Hepatic stellate cell (primary cell): Measurements from ENCODE around the gene CD209.
A peak's percentile ranks its signal among the peaks of the same experiment; 100 is the strongest.
"Not testable (repeated sequence)": the region's sequence is repeated elsewhere in the genome, so short reads cannot be mapped to it uniquely, and the experiment has no call there.

Source experiments
- DNase-seq: peaks from one replicate; pipeline ENCODE4 v3.0.0; 2011; ENCODE audit warnings: low spot score

CD209 gene, protein sequence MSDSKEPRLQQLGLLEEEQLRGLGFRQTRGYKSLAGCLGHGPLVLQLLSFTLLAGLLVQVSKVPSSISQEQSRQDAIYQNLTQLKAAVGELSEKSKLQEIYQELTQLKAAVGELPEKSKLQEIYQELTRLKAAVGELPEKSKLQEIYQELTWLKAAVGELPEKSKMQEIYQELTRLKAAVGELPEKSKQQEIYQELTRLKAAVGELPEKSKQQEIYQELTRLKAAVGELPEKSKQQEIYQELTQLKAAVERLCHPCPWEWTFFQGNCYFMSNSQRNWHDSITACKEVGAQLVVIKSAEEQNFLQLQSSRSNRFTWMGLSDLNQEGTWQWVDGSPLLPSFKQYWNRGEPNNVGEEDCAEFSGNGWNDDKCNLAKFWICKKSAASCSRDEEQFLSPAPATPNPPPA

DNA sequence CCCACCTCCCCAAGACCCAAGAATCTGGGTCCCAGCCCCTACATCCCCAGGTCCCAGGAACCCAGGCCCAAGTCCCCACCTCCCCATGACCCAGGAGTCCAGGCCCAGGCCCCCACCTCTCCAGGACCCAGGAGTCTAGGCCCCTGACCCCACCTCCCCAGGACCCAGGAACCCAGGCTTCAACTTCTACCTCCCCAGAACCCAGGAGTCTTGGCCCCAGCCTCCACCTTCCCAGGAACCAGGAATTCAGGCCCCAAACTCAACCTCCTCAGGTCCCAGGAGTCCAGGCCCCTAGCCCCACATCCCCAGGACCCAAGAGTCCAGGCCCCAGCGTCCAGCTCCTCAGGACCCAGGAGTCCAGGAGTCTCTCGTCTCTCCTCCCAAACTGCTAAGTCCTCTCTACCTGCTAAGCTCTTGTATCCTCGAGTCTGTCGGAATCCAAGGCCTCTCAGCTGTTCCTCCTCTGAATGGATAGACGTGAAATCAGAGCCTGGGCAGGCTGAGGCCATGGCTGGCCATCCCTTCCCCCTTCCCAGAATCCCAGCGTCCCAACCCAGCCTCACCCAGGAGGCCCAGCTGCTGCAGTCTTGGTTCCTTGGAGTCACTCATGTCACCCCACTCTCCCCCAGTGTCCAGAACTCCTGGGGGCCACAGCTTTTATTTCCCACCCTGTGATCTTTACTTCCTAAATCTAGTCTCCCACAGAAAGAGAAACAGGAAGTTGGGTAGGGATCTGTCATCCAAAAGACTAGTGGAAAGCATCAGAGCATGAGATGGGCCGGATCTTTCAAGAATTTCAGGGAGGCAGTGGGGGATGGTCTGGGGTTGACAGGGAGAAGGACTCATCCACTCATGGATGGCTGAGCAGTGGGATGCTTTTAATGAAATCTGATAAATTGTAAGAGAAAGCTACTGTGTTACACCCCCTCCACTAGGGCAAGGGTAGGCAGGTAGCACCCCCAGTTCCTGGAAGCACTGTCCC, at the start of gene CD209:
TSS of gene CD209 (minus strand) at position 632 of the 982 bp plus-strand sequence. CDS start at position 609, 23 bp downstream.
- DNase-seq, result no peak

DNA sequence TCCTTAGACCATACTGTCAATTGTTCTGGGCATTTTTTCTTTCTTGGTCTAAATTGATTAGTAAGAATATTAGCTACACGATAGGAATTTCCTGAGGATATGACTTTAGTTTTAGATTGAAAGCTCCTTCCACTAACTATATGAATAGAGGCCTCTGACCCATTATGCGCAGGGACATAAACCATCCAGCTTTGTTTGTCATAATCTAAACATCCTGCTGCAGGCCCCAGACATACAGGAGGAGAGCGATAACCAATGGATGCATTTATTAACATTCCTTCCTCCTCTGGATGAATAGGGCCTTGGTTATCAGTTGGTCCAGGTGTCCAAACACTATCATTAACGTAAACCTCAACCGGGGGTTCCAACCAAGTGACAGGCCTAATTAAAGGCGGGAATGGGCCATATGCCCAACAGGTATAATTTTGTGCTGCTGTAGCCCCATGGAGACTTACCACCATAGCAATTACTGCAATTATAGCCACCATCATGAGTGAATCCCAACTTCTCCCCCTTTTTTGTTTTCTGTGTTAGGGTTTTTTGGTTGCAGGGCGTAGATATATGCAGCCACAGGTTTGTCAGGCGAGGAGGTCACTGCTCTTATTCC, 48.3 kb upstream of the CD209 start:
- no peak for DNase-seq

DNA sequence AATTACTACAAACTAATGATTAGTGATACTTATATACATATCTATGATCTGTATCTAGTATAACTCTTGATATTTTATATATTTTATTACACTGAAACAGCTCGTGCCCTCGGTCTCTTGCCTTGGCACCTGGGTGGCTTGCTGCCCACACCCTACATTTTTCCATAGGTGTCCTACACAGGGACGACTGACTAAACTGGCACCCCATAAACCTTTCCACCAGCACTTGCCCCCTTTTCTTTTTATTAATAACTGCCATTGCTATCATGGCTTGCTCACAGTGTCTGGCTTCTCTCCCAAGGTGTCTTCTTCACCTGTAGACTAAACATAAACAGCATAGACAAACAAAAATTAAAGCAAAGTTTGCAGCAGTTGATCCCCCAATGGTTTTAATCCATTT, 46.2 kb upstream of the CD209 start:
- DNase-seq, result no peak

GRCh38 chr19:7792701-7793100, 45.4 kb upstream of the CD209 start:
- DNase-seq, result not testable (repeated sequence)

DNA sequence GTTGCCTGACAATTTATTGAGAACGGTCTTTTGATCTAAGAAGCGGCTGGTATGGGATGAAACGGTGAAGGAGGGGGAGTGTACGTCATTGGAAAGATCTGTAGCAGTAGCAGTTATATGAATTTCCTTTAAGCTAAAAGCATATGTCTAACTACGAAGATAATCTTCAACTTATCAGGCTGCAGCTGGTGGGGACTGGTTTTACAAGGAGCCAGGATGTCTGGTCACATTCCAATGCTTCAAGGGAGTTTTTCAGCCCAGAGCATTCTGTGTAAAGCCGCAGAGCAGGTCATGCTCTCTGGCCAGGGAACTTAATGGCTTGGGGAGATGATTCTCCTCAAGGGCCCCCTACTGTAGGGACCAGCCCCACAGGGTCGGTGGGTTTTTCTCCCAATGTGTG, 44.9 kb upstream of the CD209 start:
- no peak for DNase-seq

GRCh38 chr19:7790416-7790815, 43.1 kb upstream of the CD209 start:
- DNase-seq, result no peak

DNA sequence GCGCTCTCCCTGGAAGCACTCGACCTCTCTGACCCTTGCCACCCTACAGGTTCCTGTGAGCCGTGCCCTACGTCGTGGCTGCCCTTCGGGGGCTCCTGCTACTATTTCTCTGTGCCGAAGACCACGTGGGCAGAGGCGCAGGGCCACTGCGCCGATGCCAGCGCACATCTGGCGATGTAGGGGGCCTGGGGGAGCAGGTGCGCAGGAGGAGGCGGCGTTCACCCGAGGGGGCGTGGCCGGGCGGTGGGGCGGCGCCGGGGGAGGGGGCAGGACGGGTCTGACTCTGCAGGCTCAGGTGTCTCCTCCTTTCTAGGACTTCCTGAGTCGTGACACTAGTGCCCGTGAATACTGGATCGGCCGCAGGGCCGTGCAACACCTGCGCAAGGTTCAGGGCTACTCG, 42.1 kb upstream of the CD209 start:
- no peak for DNase-seq

- DNase-seq, result no peak
Measured at GRCh38 chr19:7788933-7789323, 41.6 kb upstream of the CD209 start.

DNA sequence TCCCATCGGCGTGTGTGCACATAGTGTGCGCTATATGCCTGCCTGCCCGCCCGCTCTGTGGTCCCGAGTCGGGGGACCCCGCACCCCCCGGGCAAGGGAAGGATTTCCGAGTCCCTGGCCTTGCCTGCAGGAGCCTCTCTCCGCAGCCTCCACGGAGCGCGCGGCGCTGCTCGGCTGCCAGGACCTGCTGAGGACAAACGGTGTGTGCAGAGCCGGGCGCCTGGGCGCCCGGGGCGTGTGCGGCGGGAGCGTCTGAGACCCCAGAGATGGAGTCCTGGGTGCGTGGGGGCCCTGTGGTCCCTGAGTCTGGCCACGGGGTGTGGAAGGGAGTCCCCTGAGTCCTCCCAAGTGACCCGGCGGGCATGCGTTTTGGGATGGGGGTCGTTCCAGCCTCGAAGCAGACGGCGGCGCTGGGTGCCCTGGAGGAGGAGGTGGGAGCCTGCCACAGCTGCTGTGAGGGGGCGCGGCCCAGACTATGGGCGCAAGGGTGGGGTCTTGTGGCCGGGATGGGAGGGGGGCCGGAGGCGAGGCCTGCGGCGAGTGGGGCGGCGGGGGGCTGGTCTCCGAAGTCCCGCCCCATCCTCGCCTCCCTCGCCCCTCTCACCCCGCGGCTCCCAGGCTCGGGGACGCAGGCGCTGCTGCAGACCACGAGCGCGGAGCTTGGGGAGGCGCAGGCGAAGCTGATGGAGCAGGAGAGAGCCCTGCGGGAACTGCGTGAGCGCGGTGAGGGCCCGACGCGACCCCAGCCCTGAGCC, 41.0 kb upstream of the CD209 start:
- no peak for DNase-seq

DNA sequence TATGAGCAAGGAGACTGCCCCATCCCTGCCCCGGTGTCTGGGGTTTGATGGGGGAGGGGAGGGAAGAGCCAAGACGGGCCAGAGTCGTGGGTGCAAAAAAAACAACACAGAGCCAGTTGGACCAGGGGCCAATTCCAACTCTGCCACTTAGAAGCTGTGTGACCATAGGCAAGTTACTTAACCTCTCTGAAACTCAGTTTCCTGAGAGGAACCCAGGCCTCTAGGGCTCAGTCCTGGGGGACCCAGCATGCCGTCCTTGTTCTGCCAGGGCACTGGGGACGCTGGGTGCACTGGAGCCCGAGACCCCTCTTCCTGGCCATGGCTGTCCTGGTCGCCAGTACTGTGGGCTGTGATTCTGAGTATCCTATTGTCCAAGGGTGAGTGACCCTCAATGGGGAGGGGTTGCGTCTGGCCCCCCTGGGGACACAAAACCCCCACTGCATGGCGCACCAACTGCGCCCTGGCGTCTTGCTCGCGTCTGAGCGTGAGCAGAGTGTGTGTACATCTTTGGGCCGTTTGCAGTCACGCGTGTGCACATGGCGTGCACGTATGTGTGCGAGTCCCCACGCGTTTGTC, 40.4 kb upstream of the CD209 start:
- DNase-seq, result no peak

- DNase-seq, result no peak
Measured at GRCh38 chr19:7787141-7787540, 39.8 kb upstream of the CD209 start.

- no peak for DNase-seq
Measured at GRCh38 chr19:7784856-7785255, 37.5 kb upstream of the CD209 start.

DNA sequence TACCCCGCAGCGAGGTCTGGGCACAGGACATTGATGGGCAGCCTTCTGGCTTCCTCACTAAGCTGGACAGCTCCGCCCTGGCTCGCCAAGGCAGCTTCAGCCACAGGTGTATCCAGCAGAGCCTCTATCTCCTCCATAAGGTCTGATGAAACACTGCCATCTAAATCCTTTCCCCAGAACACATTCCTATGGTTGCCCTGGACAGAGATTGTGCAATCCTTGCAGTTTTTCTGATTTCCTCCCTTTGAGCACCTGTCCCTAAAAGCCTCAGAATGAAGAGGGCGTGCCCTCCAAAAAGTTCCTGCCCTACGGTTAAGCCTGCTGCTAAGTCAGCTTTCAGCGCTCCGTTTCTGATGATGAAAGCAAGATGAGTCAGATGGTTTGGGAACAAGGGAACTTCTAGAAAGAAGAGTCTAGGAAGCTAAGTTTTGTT, 36.7 kb upstream of the CD209 start:
- peak; percentile 34 for DNase-seq

DNA sequence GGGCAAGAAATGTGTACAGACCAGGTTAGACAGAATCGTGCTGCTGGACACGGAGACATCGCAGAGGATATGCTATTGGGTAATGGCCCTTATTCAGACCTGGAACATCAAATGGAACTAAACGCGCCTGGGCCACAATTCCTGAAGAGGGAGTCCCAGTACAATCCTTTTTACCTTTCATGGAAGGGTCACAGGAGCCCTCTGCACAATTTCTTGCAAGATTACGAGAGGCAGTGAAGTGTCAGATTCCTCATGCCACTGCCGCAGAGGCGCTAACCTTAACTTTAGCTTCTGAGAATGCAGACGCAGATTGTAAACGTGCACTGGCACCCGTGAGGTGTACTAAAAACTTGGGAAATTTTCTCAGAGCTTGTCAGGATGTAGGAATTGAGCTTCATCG, 33.8 kb upstream of the CD209 start:
- no peak for DNase-seq

- DNase-seq, result no peak
Measured at GRCh38 chr19:7779631-7780486, 32.5 kb upstream of the CD209 start.

DNA sequence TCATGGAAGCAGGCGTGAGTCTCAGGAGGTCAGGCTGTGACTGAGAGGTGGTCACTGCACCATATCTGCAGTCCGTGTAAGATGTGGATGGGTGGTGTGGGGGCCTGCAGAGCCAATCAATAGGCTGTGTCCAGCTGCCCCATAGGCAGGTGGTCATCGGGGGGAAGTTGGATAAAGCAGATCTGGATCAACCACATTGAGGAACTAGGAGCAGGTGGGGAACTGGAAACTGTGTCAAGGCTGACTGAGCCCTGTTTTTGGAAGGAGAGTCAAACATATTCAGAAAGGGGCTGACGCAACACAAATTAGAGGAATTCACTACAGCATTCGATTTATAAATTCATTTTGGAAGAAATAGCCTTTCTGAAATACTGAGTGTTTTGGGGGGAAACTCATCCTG, 30.7 kb upstream of the CD209 start:
- no peak for DNase-seq

DNA sequence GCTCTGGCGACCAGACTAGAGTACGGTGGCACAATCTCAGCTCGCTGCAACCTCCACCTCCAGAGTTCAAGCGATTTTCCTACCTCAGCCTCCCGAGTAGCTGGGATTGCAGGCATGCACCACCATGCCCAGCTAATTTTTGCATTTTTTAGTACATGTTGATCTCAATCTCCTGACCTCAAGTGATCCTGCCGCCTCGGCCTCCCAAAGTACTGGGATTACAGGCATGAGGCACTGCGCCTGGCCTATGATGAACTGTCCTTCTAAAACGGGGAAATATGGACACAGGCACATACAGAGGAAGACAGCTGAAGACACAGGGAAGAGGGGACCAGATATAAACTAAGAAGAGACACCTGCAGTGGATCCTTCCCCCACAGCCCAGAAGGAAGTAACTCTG, 28.4 kb upstream of the CD209 start:
- DNase-seq, result no peak

DNA sequence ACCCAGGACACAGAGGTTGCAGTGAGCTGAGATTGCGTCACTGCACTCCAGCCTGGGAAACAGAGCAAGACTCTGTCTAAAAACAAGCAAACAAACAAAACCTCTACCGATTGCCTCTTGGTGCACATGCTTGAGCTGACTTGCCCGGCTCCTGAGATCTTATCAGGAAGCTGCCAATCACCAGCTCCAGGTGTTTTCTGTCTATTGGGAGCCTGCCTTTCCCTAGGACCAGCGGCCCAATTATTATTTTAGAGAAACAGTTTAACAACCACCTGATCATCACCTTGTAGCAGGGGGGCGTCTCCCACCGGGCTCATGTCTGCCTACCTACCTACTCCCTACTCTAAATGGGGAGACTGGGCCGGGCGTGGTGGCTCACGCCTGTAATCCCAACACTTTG, 26.5 kb upstream of the CD209 start:
- no peak for DNase-seq

GRCh38 chr19:7772752-7773291, 25.5 kb upstream of the CD209 start:
- no peak for DNase-seq

DNA sequence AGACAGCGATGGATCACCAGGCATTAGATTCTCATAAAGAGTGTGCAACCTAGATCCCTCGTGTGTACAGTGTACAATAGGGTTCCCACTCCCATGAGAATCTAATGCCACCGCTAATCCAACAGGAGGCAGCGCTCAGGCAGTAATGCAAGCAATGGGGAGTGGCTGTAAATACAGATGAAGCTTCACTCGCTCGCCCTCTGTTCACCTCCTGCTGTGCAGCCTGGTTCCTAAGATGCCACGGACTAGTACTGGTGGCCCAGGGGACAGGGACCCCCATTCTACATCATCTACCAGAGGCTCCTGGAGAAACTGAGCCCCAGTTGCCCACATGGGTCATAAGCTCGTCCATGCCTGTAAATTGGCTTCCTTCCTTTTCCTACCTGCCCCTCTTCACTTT, 23.7 kb upstream of the CD209 start:
- no peak for DNase-seq
